Panc1 (cell line): ENCODE data around the gene GRM4.

Experiments used
- CTCF ChIP-seq: fragments of 450-650 bp; IDR thresholded peaks from 2 replicates; pipeline ENCODE4 v1.5.1; 2017; ENCODE audit warnings: mild to moderate bottlenecking
- POLR2AphosphoS5 ChIP-seq: IDR thresholded peaks from 2 replicates; pipeline ENCODE4 v1.6.1; 2012; ENCODE audit warnings: mild to moderate bottlenecking, low read depth, low read length, moderate library complexity
- SIN3A ChIP-seq: IDR thresholded peaks from 2 replicates; pipeline ENCODE4 v1.6.1; 2012; ENCODE audit warnings: low read depth, mild to moderate bottlenecking, low read length, moderate library complexity, borderline replicate concordance; ENCODE audit not compliant: insufficient read depth

DNA sequence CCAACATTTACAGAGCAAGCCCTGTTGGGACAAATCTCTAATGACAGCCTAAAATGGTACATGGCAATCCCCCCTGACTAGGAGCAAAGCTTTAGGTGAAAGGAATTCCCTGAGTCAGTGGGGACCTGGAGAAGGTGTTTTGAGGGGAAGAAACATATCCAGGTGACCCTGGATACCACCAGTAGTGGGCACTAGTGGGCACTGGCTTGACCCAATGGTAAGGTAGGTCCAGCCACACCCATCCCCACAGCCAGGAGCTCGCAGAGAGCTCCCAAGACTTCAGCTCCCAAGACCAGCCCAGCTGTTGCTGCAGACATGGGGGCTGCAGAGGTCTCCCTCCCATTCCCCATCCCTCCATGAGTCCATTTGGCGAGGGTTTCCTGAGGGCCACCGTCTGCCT, 19.5 kb downstream of the GRM4 start:
- TF ChIP-seq CTCF: no peak
- no peak for TF ChIP-seq POLR2AphosphoS5
- TF ChIP-seq SIN3A: no peak
